Measurements from ENCODE around the gene NTM.

DNA sequence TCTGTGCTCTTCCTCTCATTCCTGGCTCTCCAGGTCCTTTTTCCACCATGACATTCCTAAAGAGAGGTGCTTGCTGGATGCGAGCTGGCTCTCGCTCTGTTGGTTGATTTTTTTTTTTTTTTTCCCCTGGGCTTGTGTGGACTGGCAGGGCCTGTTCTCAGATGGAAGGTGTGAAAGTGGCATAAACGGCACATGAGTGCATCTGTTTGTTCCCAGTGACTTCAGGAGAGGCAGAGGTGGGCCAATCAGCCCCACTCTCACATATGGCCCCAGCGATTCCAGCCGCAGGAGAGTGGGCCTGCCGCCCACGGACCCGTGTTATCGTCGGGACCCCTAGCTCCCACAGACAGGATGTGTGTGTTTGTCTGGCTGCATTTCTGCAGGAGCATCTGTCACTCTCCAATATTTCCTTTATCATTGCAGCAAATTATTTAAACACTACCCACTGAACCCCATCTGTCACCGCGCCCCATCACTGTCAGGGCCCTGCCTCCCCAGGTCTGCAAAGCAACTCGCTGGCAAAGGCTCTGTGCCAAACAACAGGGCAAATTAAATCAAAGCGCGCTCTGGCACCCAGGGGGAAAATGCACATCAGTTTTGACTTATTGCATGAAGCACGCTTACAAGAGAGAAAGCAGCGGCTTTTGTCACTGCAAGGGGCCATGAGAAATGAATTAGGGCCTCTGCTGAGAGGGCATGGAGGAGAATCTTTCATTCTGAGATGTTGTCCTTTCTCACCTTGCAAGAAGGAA lies 886.3 kb downstream of the NTM start:
- TF ChIP-seq, protein P1, sequence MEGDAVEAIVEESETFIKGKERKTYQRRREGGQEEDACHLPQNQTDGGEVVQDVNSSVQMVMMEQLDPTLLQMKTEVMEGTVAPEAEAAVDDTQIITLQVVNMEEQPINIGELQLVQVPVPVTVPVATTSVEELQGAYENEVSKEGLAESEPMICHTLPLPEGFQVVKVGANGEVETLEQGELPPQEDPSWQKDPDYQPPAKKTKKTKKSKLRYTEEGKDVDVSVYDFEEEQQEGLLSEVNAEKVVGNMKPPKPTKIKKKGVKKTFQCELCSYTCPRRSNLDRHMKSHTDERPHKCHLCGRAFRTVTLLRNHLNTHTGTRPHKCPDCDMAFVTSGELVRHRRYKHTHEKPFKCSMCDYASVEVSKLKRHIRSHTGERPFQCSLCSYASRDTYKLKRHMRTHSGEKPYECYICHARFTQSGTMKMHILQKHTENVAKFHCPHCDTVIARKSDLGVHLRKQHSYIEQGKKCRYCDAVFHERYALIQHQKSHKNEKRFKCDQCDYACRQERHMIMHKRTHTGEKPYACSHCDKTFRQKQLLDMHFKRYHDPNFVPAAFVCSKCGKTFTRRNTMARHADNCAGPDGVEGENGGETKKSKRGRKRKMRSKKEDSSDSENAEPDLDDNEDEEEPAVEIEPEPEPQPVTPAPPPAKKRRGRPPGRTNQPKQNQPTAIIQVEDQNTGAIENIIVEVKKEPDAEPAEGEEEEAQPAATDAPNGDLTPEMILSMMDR (IDR thresholded peaks at IDR 0.05): no peak
- TF ChIP-seq POLR2A (IDR thresholded peaks at IDR 0.05): no peak

Data from esophagus squamous epithelium (tissue), 4 donors.